Measurements from ENCODE around the gene UGT1A6.
"Not testable (repeated sequence)": the region's sequence is repeated elsewhere in the genome, so short reads cannot be mapped to it uniquely, and the experiment has no call there.

UGT1A6 gene

DNA sequence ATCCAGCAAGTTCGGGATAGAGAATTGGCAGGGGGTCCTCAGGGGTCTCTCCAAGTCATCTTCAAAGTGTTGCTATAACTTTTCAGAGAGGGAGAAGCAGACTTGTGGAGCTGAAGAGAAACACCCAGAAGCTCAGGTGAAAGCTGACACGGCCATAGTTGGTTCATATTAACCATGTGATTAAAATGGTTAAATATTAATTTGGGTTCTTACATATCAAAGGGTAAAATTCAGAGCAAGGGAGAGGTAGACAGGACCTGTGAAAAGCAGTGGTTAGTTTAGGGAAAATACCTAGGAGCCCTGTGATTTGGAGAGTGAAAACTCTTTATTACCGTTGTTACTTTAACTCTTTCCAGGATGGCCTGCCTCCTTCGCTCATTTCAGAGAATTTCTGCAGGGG is at the start of gene UGT1A6:
TSS of gene UGT1A6 (plus strand) at position 243 of the 400 bp plus-strand sequence. CDS start at position 358, 115 bp downstream.
- DNase-seq (ENCODE audit: low read depth in 1 of 2, low spot score in 1 of 2): no peak

DNA sequence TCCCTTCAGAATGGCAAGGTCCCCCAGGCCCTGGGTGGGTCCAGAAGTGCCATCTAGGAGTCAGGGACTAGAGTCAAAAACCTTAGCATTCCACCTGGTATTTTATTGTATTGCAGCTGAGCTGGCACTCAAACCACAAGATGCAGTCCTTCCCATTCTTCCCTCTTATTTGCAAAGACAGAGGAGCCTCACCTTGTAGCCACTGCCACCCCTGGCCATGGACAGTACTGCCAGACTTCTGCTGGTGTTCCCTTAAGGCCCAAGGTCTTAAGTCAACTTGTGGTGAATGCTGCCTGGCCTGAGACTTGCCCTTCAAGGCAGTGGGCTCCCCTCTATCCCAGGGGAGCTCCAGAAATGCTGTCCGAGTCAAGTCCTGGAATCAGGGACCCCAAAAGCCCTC is 49.6 kb upstream of the UGT1A6 start:
- no peak for DNase-seq (ENCODE audit: low read depth in 1 of 2, low spot score in 1 of 2)

DNA sequence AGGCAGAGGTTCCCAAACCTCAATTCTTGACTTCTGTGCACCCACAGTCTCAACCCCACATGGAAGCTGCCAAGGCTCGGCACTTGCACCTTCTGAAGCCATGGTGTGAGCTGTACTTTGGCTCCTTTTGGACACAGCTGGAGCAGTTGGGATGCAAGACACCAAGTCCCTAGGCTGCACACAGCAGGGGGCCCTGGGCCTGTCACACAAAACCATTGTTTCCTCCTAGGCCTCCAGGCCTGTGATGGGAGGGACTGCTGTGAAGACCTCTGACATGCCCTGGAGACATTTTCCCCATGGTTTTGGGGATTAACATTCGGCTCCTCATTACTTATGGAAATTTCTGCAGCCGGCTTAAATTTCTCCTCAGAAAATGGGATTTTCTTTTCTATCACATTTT is 46.7 kb upstream of the UGT1A6 start:
- DNase-seq (ENCODE audit: low read depth in 1 of 2, low spot score in 1 of 2): not testable (repeated sequence)

DNA sequence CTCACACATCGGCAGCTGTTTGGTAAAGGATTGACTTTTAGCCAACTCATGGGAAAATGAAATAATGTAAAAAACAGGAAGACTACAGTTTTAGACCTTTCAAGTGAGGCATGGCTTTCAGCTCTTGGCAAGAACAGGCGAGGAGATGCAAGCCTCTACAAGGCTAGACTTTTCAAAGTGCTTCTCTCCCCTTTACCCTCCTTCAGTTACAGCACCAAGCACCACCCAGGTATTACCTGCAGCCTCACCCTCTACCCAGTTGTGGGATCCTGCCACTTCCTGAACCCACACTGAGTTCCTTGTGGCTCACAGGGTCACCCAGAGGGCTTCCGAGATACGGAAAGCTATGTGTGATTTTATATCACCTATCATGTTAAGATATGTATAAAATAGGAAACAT is 41.7 kb upstream of the UGT1A6 start:
- DNase-seq (ENCODE audit: low read depth in 1 of 2, low spot score in 1 of 2): no peak

DNA sequence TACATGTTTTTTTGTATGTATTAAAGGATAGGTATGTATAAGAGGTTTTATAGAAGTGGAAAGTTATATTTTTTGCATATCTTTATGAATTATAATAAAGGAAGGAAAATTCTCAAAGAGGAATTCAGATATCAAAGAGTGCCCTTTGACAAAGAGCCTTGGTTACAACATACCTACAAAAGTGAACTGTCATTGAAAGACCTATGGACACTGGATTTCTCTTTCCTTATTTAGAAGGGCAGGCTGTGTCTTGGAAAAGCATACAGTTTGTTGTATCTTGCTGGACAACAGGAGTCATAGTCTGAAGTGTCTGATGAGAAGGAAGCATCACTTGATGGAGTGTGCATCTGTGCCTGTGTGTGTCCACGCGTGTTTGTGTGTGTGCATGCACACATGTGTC is 41.3 kb upstream of the UGT1A6 start:
- DNase-seq (ENCODE audit: low read depth in 1 of 2, low spot score in 1 of 2): no peak

DNA sequence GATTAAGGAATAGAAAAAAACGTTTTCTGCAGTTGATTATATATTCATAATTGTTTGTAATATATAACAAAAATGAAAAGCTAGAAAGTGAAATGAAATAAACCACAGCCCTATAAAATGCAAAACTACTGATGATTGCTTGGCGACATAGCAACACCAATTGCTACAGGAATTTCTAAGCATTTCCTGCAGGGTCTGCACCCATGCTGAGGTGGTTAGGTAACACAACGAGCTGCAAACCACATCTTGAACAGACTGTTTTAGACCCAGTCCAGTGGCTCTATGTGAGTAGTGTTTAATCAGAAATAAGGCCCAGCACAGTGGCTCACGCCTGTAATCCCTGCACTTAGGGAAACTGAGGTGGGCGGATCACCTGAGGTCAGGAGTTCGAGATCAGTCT is 38.2 kb upstream of the UGT1A6 start:
- no peak for DNase-seq (ENCODE audit: low read depth in 1 of 2, low spot score in 1 of 2)

DNA sequence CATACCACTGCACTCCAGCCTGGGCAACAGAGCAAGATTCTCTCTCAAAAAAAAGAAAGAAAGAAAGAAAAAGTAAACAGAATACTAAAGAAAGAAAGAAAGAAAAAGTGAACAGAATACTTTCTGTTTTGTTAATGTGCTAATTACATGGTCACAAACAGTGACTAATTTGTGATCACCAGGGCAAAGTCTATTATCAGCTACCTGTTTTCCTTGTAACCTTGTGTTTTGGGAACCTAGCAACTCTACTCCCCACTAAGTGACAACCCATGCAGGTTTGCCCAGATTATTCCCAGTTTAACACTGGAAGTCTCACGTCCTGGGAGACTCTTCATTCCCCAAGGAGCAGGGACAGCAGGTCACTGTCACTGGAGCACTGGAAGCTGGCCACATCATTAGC is 37.6 kb upstream of the UGT1A6 start:
- DNase-seq (ENCODE audit: low read depth in 1 of 2, low spot score in 1 of 2): no peak

DNA sequence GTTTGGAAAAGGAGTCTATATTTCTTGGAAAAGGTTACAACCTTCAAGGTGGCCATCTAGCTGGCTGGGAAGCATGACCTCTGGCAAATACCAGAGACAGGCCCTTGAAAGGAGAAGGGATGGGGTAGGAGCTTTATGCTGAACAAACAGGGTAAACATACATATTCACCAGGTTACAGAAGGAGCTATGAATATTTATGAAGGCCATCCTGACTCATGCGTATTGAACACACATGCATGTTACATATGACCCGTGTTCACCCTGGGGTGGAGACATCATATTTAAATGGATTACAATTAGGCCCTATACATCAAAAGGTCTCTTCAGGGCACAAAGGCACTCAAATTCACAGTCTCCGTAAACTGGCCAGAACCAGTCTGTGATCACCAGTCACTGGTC is 36.7 kb upstream of the UGT1A6 start:
- not testable (repeated sequence) for DNase-seq (ENCODE audit: low read depth in 1 of 2, low spot score in 1 of 2)

DNA sequence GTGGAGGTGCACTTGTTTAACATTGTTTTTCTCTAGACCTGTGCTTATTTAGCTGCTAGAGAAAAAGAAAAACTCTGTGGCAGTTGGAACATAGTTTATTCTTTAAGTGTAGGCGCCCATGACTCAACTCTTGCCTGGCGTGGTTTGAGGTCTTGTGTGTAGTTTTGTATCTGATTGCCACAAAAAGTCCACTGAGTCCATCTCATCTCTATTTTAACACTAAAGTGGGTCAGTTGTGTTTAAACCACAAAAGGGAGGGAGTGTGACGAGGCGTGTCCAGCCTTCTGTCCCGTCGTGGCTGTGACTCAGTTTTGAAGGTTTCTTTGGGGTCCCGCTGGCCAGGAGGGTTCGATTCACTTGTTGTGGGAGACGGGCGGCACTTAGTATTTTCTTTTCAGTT is 36.2 kb upstream of the UGT1A6 start:
- no peak for DNase-seq (ENCODE audit: low read depth in 1 of 2, low spot score in 1 of 2)

DNA sequence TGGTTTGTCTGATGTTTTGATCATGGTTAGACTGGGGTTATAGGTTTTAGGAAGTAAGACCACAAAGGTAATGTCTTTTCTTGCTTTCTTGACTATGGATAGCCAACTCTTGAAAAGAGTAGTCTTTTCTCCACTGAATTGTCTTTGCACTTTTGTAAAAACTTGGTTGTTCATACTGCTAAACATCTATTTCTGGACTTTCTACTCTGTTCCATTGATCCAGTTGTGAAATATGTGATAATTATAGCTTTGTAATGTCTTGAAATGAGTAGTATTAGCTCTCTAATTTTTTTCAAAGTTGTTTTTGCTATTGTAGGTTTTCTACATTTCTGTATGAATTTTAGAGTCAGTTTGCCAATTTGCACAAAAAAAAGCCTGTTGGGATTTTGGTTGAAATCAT is 34.1 kb upstream of the UGT1A6 start:
- no peak for DNase-seq (ENCODE audit: low read depth in 1 of 2, low spot score in 1 of 2)

DNA sequence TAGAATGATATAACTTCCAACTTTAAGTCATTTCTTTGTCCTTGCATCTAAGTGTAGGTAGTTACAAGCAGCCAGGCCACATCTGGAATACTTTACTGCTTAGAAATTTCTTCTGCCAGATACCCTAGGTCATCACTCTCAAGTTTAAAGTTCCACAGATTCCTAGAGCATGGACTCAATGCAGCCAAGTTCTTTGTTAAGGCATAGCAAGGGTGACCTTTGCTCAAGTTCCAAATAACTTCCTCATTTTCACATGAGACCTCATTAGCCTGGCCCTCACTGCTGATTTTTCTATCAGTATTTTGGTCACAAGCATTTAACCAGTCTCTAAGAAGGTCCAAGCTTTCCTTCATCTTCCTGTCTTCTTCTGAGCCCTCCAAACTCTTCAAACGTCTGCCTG is 28.8 kb upstream of the UGT1A6 start:
- no peak for DNase-seq (ENCODE audit: low read depth in 1 of 2, low spot score in 1 of 2)

DNA sequence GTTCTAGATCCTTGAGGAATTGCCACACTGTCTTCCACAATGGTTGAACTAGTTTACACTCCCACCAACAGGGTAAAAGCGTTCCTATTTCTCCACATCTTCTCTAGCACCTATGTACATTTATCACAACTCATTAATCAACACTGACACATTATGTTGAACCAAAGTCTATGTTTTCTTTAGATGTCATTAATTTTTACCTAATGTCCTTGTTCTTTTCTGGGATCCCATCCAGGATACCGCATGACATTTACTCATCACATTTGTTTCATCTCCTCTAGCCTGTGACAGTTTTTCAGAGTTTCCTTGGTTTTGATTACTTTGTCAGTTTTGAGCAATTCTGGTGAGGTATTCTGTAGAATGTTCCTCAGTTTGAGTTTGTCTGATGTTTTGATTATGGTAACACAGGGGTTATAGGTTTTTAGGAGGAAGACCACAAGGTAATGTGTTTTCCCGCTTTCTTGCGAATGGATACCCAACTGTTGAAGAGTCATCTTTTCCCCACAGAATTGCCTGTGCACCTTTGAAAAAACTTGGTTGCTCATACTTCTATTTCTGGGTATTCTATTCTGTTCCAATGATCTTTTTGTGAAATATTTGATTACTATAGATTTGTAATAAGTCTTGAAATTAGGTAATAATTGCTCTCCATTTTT is 24.0 kb upstream of the UGT1A6 start:
- no peak for DNase-seq (ENCODE audit: low read depth in 1 of 2, low spot score in 1 of 2)

DNA sequence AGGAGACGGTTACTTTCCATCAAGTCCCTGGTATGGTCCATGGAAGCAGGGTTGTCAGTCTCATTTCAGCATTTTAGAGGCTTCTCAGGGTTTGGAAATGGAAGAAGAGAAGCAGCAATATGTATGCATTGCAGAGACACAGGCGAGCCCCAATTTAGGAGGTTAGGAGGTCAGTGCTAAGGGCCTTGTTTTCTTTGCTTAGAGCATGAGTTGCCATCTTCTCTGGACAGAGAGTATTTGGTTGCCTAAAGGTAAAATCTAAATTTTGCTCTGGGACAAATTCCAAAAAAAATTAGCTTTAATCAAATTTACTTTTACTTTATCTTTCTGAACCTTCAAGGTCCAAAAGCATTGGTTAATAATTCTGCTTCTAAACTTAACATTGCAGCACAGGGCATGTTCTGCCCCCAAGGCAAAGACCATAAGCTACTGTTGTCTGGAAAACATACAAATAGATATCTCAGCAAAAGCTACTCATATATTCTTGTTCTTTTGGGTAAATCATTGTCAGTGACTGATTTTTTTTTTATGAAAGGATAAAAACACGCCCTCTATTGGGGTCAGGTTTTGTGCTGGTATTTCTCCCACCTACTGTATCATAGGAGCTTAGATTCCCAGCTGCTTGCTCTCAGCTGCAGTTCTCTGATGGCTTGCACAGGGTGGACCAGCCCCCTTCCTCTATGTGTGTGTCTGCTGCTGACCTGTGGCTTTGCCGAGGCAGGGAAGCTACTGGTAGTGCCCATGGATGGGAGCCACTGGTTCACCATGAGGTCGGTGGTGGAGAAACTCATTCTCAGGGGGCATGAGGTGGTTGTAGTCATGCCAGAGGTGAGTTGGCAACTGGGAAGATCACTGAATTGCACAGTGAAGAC is 21.2 kb upstream of the UGT1A6 start, which contains the start of gene UGT1A9:
TSS of gene UGT1A9 (plus strand) at position 609 of the 872 bp plus-strand sequence. CDS start at position 646, 37 bp downstream.
- no peak for DNase-seq (ENCODE audit: low read depth in 1 of 2, low spot score in 1 of 2)

DNA sequence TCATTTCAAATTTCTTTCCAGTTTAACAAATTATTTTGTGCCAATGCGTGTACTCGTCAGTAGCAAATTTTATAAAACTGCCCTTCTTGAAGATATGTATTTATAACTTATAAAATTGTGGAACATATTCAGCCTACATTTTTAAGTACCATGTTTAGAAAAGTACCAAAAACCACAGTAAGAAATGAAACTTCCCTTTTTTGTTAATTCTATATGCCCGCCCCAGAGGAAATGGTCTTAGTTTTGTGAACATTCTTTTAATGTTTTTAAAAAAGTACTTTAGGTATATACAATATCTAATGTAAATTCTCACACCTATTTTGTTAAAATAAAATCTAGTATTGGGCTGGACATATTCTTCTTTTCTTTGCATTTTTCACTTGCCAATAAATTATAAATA is 19.8 kb upstream of the UGT1A6 start:
- no peak for DNase-seq (ENCODE audit: low read depth in 1 of 2, low spot score in 1 of 2)

DNA sequence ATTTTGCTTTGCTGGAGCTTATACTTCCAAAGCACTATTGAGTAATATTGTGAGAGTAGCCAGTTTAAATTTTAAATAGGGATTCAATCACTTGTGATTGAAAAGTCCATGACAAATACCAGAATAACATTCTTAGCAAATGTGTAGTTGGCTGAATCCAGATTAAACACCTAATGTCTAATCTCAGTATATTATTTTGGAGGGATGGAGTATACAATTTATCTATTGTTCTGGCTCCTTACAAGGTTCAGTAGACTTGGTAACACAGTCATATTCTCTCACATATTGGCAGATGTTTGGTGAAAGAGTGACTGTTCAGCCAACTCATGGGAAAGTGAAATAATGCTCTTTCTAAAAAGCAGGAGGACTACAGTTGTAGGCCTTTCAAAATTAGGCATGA is 18.8 kb upstream of the UGT1A6 start:
- no peak for DNase-seq (ENCODE audit: low read depth in 1 of 2, low spot score in 1 of 2)

DNA sequence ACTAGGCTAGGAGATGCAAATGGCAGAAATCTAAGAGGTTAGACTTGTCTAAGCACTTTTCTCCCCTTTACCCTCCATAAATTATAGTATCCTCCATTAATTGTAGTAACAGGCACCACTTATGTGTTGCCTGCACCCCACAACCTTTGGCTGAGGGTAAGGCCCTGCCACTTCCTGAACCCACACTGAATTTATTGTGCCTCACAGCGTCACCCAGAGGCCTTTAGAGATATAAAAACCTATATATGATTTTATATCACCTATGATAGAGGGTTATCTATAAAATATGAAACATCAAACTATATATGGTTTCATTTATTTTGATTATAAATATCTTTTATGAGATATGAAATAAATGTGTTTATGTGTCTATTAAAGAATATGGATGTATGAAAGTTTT is 18.4 kb upstream of the UGT1A6 start:
- no peak for DNase-seq (ENCODE audit: low read depth in 1 of 2, low spot score in 1 of 2)

DNA sequence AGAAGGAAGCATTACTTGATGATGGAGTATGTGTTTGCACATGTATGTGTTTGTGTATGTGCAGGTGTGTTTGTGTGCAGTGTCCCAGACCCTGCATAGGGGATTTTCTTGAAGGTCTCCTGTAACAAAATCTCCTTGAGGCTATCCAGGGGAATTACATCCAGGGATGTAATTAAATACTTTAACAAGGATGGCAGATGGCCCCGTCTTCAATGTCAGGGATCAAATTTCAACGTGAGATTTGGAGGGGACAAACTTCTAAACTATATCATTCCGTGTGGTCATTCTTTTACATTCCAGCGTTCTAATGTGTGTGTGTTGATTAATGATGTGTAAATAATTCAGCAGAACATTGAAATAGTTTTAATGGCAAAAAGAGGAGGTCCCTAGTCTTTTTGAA is 17.7 kb upstream of the UGT1A6 start:
- DNase-seq (ENCODE audit: low read depth in 1 of 2, low spot score in 1 of 2): no peak

DNA sequence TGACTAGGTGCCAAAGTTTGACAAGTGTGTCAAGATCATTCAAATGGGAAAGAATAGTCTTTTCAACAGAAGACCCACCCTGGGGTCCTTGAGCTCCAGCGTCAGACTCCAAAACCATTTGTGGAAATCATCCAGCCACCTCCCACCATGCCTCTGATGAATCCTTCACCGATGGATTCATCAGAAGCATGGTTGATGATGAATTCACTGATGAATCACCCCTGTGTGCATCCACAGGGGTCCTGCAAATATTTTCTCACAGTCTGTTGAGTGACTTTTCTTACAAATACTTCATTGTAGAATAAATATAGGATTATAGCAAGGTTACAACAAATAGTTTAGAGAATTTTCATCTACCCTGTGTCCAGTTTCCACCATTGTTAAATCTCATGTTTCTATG is 16.6 kb upstream of the UGT1A6 start:
- no peak for DNase-seq (ENCODE audit: low read depth in 1 of 2, low spot score in 1 of 2)

DNA sequence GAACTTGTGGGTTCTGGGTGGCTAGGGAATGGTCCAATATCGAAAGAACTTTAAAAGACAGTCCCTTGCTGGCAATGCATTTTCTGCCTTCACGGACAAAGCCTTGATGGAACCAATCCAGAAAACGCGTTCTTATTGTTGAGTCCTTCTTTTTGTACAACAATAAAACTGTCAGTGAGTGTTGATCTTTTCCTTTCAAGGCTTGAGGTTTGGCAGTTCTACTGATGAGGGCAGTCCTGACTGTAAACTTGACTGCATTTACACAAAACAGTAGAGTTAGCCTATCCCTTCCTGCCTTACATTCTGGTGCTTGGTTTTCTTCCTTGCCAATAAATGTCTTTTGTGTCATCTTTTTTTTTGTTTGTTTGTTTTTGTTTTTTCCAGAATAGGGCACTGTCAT is 13.5 kb upstream of the UGT1A6 start:
- DNase-seq (ENCODE audit: low read depth in 1 of 2, low spot score in 1 of 2): no peak

DNA sequence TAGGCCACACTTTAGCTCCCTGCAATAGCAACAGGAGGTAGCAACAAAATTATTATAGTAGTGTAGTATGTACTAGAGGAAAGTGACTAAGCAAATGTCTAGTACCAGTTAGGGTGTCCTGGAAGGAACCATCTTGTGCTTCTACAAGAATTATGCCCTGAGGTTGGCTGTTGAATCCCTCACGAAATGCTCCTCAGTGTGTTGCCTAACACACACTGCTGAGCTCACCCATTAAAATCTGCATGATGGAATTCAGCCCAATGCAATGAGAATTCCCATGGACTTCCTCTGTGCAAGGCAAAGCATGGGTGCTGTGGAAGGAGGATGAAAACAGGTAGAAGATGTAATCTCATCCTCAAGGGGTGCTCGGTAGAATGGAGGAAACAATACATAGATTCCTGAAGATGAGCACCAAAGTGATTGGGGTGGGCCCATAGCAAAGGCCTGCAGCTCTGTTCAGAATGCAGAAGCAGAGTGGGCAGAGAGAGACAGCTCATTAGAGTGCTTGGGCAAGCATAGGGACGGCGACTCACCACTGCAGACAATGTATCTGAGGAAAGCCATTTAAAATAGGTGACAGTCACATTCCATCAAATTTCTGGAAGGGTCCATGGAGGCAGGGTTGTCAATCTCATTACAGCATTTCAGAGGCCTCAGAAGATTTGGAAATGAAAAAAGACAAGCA is 12.2 kb upstream of the UGT1A6 start:
- no peak for DNase-seq (ENCODE audit: low read depth in 1 of 2, low spot score in 1 of 2)

DNA sequence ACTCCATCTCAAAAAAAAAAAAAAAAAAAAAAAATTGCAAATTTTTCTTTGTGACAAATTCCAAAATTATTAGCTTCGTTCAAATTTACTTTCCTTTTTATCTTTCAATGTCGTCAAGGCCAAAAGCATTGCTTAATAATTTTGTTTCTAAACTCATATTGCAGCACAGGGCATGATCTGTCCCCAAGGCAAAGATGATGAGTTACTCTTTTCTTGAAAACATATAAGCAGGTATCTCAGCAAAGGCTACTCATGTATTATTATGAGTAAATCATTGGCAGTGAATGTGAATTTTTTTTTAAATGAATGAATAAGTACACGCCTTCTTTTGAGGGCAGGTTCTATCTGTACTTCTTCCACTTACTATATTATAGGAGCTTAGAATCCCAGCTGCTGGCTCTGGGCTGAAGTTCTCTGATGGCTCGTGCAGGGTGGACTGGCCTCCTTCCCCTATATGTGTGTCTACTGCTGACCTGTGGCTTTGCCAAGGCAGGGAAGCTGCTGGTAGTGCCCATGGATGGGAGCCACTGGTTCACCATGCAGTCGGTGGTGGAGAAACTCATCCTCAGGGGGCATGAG is 11.1 kb upstream of the UGT1A6 start, which contains the start of gene UGT1A7:
TSS of gene UGT1A7 (plus strand) at position 381 of the 579 bp plus-strand sequence. CDS start at position 418, 37 bp downstream.
- no peak for DNase-seq (ENCODE audit: low read depth in 1 of 2, low spot score in 1 of 2)
